Bronchus fibroblast of lung (primary cell): Measurements from ENCODE around the gene POTEC. TPM values are rescaled to one million over a fixed set of nuclear protein-coding genes. Genes with fewer than 3 reads are reported as not detected.

ENCODE experiments used
- total RNA-seq: library from RNA; depleted of rRNA; stranded (reverse); fragments of >200 nt; gene quantifications from 2 replicates; pipeline ENCODE4 v1.2.3, GENCODE V29; 2015

Gene POTEC
- total RNA-seq: not detected in 2 replicates

DNA sequence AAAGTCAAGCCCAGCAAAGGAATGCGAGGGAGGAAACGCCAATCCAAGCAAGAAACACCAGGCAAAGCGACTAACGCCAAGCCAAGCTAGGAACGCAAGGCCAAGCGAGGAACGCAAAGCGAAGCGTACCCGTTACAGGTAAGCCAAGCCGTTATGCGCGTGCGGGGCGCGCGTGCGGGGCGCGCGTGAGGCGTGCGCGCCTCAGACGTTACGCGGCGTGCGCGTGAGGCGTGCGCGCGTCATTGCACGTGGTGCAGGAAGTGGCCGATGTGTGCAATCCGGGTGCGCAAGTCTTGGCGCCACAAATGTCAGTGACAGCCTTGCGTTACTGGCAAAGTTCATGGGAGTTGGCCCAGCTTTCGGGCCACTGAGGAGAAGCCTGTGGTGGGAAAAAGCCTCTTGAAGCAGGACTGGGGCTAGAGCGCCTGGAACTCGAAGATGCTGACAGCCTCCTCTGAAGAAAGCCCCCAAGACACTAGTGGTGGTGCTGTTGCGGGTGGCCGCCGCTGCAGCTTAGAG, at the start of gene POTEC:
Gene POTEC, minus strand, starts transcription at position 155 of the 519 bp plus-strand sequence. CDS start 454 bp downstream, outside the sequence.

Other genes starting within 250 kb of the POTEC start
- gene ANKRD30B, start 204.6 kb upstream of the POTEC start, total RNA-seq: under 0.01 TPM in 1 of 2 replicates, not detected in the other